CD4-positive, alpha-beta T cell treated with Interferon gamma for 1 hour (primary cell): ENCODE measurements around the gene RPN1.
"Not testable (repeated sequence)": the region's sequence is repeated elsewhere in the genome, so short reads cannot be mapped to it uniquely, and the experiment has no call there.

ENCODE experiments used
- DNase-seq: peaks from one replicate; pipeline ENCODE4 v3.0.0-alpha.2; 2020

The RPN1 gene

GRCh38 chr3:128607710-128608048 lies 42.9 kb downstream of the RPN1 start:
- no peak for DNase-seq

GRCh38 chr3:128606094-128606493 lies 44.5 kb downstream of the RPN1 start:
- DNase-seq: no peak

GRCh38 chr3:128605091-128606046 lies 45.2 kb downstream of the RPN1 start:
- no peak for DNase-seq

GRCh38 chr3:128603811-128604775 lies 46.5 kb downstream of the RPN1 start:
- peak; percentile 31 for DNase-seq

- DNase-seq: no peak
Observed at GRCh38 chr3:128603313-128603712, 47.3 kb downstream of the RPN1 start.

GRCh38 chr3:128598884-128599664 lies 51.5 kb downstream of the RPN1 start:
- DNase-seq: no peak

GRCh38 chr3:128597900-128598299 lies 52.7 kb downstream of the RPN1 start:
- no peak for DNase-seq

- DNase-seq: no peak
Observed at GRCh38 chr3:128592864-128593263, 57.8 kb downstream of the RPN1 start.

- DNase-seq: peak; percentile 36
Observed at GRCh38 chr3:128591738-128592426, 58.7 kb downstream of the RPN1 start.

GRCh38 chr3:128590948-128591347 lies 59.7 kb downstream of the RPN1 start:
- no peak for DNase-seq

- DNase-seq: not testable (repeated sequence)
Observed at GRCh38 chr3:128589985-128590384, 60.6 kb downstream of the RPN1 start.

GRCh38 chr3:128588147-128588546 lies 62.5 kb downstream of the RPN1 start:
- no peak for DNase-seq

GRCh38 chr3:128587391-128587790 lies 63.2 kb downstream of the RPN1 start:
- no peak for DNase-seq

GRCh38 chr3:128586932-128587331 lies 63.7 kb downstream of the RPN1 start:
- not testable (repeated sequence) for DNase-seq

GRCh38 chr3:128586391-128586790 lies 64.2 kb downstream of the RPN1 start:
- not testable (repeated sequence) for DNase-seq

- DNase-seq: no peak
Observed at GRCh38 chr3:128585974-128586373, 64.6 kb downstream of the RPN1 start.

GRCh38 chr3:128585189-128585588 lies 65.4 kb downstream of the RPN1 start:
- DNase-seq: no peak

GRCh38 chr3:128584412-128585020 lies 66.1 kb downstream of the RPN1 start:
- peak; percentile 32 for DNase-seq

- no peak for DNase-seq
Observed at GRCh38 chr3:128581566-128581965, 69.1 kb downstream of the RPN1 start.

- no peak for DNase-seq
Observed at GRCh38 chr3:128579927-128580326, 70.7 kb downstream of the RPN1 start.

GRCh38 chr3:128578346-128578745 lies 72.3 kb downstream of the RPN1 start:
- no peak for DNase-seq

- no peak for DNase-seq
Observed at GRCh38 chr3:128577711-128578110, 72.9 kb downstream of the RPN1 start.
